Muscle of arm (tissue), 14 donors: Measurements from ENCODE around the gene TSPAN7. TPM values are rescaled to one million over a fixed set of nuclear protein-coding genes. Genes with fewer than 3 reads are reported as not detected.

Experiments used
- DNase-seq: peaks from one replicate; pipeline ENCODE4 v3.0.0-alpha.2; 2013
- long read RNA-seq, 11 donors: transcript quantifications; one replicate each; lab custom pipeline, GENCODE V29; 2026
- polyA plus RNA-seq, 12 donors: library from polyadenylated mRNA; unstranded; fragments of 120-200 nt; gene quantifications; one replicate each; pipeline ENCODE4 v1.2.1, GENCODE V29; 2013; ENCODE audit not compliant: insufficient read length in 12 of 12

TSPAN7 gene
- polyA plus RNA-seq: 100 to 1,000 TPM in 9 of 12 donors, 10 to 100 TPM in 2, not detected in 1; 58.4 to 151 (median 134) TPM
- long read RNA-seq, donor 1, transcript TSPAN7-202 (8 exons, 1,909 nt): major isoform, 26 of 66 reads
- long read RNA-seq, donor 1, partial matches to known transcripts: 37 of 66 reads
- long read RNA-seq, donor 1, other reads (novel, unspliced or antisense): 0 of 66 reads
- long read RNA-seq, donor 2, transcript TSPAN7-203 (7 exons, 1,683 nt): minor isoform, 12 of 103 reads
- long read RNA-seq, donor 2, transcript TSPAN7-202 (8 exons, 1,909 nt): major isoform, 35 of 103 reads
- long read RNA-seq, donor 2, partial matches to known transcripts: 21 of 103 reads
- long read RNA-seq, donor 2, other reads (novel, unspliced or antisense): 35 of 103 reads
- long read RNA-seq, donor 3, transcript TSPAN7-202 (8 exons, 1,909 nt): major isoform, 11 of 24 reads
- long read RNA-seq, donor 3, partial matches to known transcripts: 0 of 24 reads
- long read RNA-seq, donor 3, other reads (novel, unspliced or antisense): 11 of 24 reads
- long read RNA-seq, donor 4, transcript TSPAN7-202 (8 exons, 1,909 nt): major isoform, 9 of 25 reads
- long read RNA-seq, donor 4, partial matches to known transcripts: 9 of 25 reads
- long read RNA-seq, donor 4, other reads (novel, unspliced or antisense): 6 of 25 reads
- long read RNA-seq, donor 5, transcript TSPAN7-202 (8 exons, 1,909 nt): major isoform, 23 of 74 reads
- long read RNA-seq, donor 5, transcript TSPAN7-203 (7 exons, 1,683 nt): minor isoform, 7 of 74 reads
- long read RNA-seq, donor 5, partial matches to known transcripts: 39 of 74 reads
- long read RNA-seq, donor 5, other reads (novel, unspliced or antisense): 5 of 74 reads
- long read RNA-seq, donor 6, transcript TSPAN7-203 (7 exons, 1,683 nt): minor isoform, 5 of 30 reads
- long read RNA-seq, donor 6, transcript TSPAN7-202 (8 exons, 1,909 nt): major isoform, 14 of 30 reads
- long read RNA-seq, donor 6, partial matches to known transcripts: 0 of 30 reads
- long read RNA-seq, donor 6, other reads (novel, unspliced or antisense): 11 of 30 reads
- long read RNA-seq, donor 7, transcript TSPAN7-203 (7 exons, 1,683 nt): minor isoform, 5 of 34 reads
- long read RNA-seq, donor 7, transcript TSPAN7-202 (8 exons, 1,909 nt): major isoform, 9 of 34 reads
- long read RNA-seq, donor 7, partial matches to known transcripts: 7 of 34 reads
- long read RNA-seq, donor 7, other reads (novel, unspliced or antisense): 13 of 34 reads
- long read RNA-seq, donor 8, transcript TSPAN7-202 (8 exons, 1,909 nt): major isoform, 16 of 68 reads
- long read RNA-seq, donor 8, transcript TSPAN7-203 (7 exons, 1,683 nt): minor isoform, 8 of 68 reads
- long read RNA-seq, donor 8, partial matches to known transcripts: 17 of 68 reads
- long read RNA-seq, donor 8, other reads (novel, unspliced or antisense): 26 of 68 reads
- long read RNA-seq, donor 9, transcript TSPAN7-203 (7 exons, 1,683 nt): minor isoform, 5 of 21 reads
- long read RNA-seq, donor 9, transcript TSPAN7-202 (8 exons, 1,909 nt): major isoform, 8 of 21 reads
- long read RNA-seq, donor 9, partial matches to known transcripts: 0 of 21 reads
- long read RNA-seq, donor 9, other reads (novel, unspliced or antisense): 7 of 21 reads
- long read RNA-seq, donor 10, transcript TSPAN7-203 (7 exons, 1,683 nt): minor isoform, 12 of 70 reads
- long read RNA-seq, donor 10, transcript TSPAN7-202 (8 exons, 1,909 nt): major isoform, 24 of 70 reads
- long read RNA-seq, donor 10, partial matches to known transcripts: 13 of 70 reads
- long read RNA-seq, donor 10, other reads (novel, unspliced or antisense): 21 of 70 reads
- long read RNA-seq, donor 11, transcript TSPAN7-203 (7 exons, 1,683 nt): minor isoform, 12 of 59 reads
- long read RNA-seq, donor 11, transcript TSPAN7-202 (8 exons, 1,909 nt): major isoform, 20 of 59 reads
- long read RNA-seq, donor 11, partial matches to known transcripts: 5 of 59 reads
- long read RNA-seq, donor 11, other reads (novel, unspliced or antisense): 22 of 59 reads

- DNase-seq: peak; percentile 78
Observed at GRCh38 chrX:38561126-38561868, at the start of gene TSPAN7. Gene TSPAN7, plus strand, starts transcription at chrX:38561542. Its CDS starts 5 bp downstream, at chrX:38561547.

- DNase-seq: no peak
Observed at GRCh38 chrX:38513112-38513742, 48.1 kb upstream of the TSPAN7 start.

- DNase-seq: no peak
Observed at GRCh38 chrX:38514016-38514854, 47.1 kb upstream of the TSPAN7 start.

GRCh38 chrX:38515291-38515690, 46.1 kb upstream of the TSPAN7 start:
- no peak for DNase-seq

- DNase-seq: no peak
Observed at GRCh38 chrX:38516196-38516774, 45.1 kb upstream of the TSPAN7 start.

- no peak for DNase-seq
Observed at GRCh38 chrX:38519651-38520050, 41.7 kb upstream of the TSPAN7 start.

- DNase-seq: no peak
Observed at GRCh38 chrX:38538134-38538533, 23.2 kb upstream of the TSPAN7 start.

- DNase-seq: no peak
Observed at GRCh38 chrX:38539748-38540147, 21.6 kb upstream of the TSPAN7 start.

GRCh38 chrX:38548508-38548907, 12.8 kb upstream of the TSPAN7 start:
- DNase-seq: no peak

GRCh38 chrX:38552721-38553120, 8.6 kb upstream of the TSPAN7 start:
- no peak for DNase-seq

- no peak for DNase-seq
Observed at GRCh38 chrX:38558686-38559085, 2.7 kb upstream of the TSPAN7 start.

GRCh38 chrX:38560776-38561125, 591 bp upstream of the TSPAN7 start:
- DNase-seq: no peak

GRCh38 chrX:38561951-38562719, 793 bp downstream of the TSPAN7 start:
- no peak for DNase-seq

GRCh38 chrX:38563030-38563429, 1.7 kb downstream of the TSPAN7 start:
- no peak for DNase-seq

GRCh38 chrX:38570396-38570795, 9.1 kb downstream of the TSPAN7 start:
- DNase-seq: no peak

- DNase-seq: no peak
Observed at GRCh38 chrX:38571058-38571457, 9.7 kb downstream of the TSPAN7 start.

- no peak for DNase-seq
Observed at GRCh38 chrX:38574858-38575257, 13.5 kb downstream of the TSPAN7 start.
